GM18858 (cell line): Measurements from ENCODE around the gene PAM.
"Not testable (repeated sequence)": the region's sequence is repeated elsewhere in the genome, so short reads cannot be mapped to it uniquely, and the experiment has no call there.

ENCODE experiments used
- ATAC-seq: cut with Tn5 transposase; IDR thresholded peaks from one replicate; pipeline ENCODE4 v1.9.1; 2021; ENCODE audit not compliant: unreplicated experiment

PAM gene

DNA sequence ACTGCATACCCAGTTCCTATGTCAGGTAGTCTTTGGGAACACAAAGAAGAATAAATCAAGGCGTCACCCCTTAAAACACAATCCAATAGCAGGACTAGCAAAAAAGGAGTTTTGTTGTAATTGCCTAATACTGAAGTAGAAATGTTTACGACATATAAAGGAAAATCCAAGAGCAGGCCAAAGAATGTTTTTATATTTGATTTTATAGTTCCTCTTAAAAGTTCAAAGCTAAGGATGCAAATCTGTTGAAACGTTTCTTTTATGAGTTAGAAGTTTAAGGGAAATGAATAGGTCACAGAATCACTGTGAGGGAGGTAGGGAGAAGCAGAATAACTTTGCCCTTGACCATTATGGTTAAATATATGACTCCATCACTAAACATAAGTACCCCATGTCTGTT, 136.1 kb downstream of the PAM start:
- ATAC-seq = no peak

DNA sequence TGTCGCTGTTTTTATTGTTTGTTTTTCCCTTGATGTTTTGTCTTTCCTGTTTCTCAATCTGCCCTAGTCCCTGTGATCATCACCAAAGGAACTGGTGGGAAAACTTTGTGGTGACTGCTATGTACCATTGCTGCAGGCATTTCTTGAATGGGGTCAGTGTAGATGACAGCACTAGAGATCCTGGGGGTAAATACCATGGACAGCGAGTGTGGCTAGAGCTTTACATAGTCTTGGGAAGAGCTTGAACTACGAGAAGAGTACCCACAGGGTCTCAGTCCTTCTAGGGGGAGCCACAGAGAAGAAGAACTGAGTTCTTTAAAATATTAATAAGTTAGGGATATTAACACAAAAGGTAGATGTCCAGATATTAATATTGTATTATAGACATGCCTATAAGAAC, 138.8 kb downstream of the PAM start:
- ATAC-seq = no peak

DNA sequence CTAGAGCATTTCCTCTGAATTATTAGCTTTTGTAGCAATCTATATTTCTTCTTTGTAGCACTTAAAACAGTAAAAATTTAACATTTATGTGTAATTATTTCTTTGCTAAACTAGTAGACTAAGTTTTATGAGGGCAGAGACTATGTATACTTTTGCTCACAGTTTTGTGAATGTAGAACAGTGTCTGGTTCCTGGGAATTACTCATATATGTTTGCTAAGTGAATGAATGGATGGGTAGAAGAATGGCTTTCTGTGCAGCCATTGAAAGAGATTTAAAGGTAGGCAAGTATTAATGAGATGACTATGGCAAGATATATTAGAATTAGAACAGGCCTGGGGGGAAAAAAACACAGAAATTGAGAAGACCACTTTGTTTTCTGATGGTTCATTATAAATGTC, 140.1 kb downstream of the PAM start:
- ATAC-seq = no peak

- ATAC-seq = no peak
These were observed 140.9 kb downstream of the PAM start for GRCh38 chr5:102895976-102896375.

GRCh38 chr5:102901424-102902134, 146.5 kb downstream of the PAM start:
- no peak for ATAC-seq

DNA sequence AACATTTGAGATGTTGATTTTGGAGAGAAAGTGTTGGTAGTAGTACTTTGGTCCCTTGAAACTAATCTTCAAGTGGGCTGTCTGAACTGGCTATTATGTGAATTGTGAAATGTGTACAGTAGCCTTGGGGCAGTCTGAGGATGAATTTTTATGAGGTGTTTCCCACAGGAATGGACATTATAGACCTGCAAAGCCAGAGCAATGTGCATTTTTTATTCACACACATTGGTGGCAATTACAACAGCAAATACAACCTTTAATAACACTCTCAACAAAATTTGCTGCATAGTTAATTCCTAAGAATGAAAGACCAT, 147.0 kb downstream of the PAM start:
- no peak for ATAC-seq

DNA sequence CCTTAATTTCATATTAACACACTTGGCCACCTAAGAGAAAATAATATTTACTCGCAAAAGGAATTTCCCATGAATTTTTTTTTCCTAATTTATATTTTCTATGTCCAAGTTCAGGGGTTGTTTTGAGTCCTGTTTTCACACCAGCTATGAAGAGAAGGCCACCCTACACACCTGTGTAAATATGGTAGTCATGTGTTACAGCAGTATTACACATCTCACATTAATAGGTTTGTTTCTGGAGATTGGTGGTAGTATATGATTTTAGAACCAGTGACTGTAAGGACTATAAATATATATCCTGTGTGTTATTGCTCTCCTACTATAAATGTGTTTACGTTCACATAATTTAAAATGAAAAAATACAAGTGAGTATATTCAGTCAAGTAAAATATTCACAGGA, 147.5 kb downstream of the PAM start:
- no peak for ATAC-seq

DNA sequence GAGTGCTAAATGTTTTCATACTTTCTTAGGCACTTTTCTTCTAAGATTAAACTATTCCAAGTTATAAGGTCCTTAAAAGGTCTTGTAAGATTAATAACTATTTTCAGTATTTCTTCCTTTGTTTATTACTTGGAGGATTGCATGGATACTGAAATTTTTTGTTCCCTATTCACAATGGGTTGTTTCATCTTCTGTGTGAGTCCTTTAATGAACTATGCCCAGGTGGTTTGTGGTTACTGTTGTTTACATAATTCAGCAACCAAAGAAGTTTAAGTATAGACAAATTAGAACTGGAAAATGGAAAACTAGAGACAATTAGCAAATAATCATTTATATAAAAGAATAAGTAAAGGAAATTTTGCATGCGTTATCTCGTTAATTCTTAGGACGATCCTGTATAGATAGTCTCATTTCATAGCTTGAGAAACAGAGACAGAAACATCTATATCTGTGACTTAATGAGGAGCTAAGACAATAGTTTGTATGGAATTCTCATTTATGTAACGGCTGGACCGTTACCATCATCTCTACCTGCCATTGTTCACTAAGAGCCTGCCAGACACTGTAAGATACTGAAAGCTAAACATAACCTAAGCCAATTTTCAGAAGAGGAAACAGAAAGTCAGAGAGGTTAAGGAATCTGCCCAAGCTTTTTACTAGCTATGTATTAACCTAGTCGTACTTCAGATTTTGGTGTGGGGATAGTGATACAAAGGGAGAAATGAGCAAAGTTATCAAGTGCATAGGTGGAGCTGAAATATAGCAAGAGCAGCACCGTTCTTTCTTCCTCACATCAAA, 148.2 kb downstream of the PAM start:
- ATAC-seq = no peak

- no peak for ATAC-seq
These were observed 150.0 kb downstream of the PAM start for GRCh38 chr5:102905056-102905455.

DNA sequence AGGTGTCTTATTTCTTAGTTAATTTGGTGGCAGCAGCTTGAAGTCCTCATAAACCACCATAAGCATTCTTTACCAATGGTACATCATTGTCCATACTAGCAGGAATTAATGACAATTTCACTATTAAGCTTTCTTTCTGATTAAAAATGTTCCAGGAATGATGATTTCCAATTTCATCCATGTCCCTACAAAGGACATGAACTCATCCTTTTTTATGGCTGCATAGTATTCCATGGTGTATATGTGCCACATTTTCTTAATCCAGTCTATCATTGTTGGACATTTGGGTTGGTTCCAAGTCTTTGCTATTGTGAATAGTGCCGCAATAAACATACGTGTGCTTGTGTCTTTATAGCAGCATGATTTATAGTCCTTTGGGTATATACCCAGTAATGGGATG, 152.0 kb downstream of the PAM start:
- ATAC-seq = not testable (repeated sequence)

DNA sequence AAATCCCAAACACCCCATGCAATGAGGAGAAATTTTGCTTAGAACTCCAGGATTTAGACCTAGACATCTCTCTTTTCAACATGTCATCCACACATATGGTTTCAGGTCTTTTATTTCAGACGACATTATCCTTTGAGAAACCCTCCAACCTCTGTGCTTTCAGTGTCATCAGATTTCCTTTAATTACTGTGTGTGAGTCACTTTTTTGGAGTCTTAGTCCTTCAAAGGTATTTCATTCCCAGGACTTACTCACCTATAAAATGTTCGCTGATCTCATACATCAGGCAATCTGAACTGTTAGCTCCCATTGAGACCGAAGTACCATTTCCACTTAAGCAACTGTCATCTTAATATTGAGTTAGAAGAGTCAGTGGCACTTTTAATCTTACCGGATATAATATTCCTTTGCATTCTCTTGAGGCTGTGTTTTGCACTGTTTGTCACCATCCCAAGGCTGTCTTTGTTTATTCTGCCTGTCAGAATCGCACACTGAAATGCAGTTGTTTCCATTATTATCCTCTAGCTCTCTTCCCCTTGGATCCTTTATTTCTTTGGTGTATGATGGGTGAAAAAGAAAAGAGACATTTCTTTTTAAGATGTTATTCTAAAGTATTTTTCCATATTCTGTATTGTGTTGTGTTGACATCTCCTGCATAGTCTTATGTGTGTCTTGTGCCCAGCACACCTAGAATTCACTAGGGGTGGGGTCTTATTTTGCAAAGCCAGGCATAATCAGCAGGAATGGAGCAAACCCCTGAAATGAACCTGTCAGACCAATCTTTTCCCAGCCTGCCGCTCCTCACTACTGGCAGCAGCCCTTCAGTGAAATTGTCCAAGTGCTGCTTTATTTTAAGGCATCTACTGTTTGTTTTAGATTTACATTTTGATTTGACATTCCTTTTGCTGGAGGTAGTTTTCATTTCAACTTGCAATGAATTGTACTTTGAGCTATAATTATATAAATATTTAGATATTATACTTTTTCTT, 155.4 kb downstream of the PAM start:
- no peak for ATAC-seq

GRCh38 chr5:102911973-102912372, 156.9 kb downstream of the PAM start:
- no peak for ATAC-seq

DNA sequence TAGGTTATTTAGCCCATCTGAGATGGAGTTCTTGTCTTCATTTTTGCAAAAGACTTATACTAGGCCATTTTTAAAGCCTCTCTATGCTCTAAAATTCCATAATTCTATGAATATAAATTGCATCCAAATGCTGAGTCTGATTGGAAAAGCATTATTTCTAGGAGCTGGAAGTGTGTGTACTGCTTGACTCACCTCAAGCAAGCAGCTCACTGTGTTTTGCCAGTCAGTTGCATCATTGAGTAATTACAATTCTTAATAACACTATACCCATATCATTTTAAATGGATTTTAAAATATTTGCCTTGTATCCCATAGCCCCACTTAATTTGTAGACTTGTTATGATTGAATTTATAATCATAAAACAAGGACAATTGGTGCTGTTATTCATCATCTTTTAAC, 161.0 kb downstream of the PAM start:
- no peak for ATAC-seq

- ATAC-seq = no peak
These were observed 164.0 kb downstream of the PAM start for GRCh38 chr5:102918986-102919610.

- ATAC-seq = no peak
These were observed 165.7 kb downstream of the PAM start for GRCh38 chr5:102920762-102921161.

- no peak for ATAC-seq
These were observed 166.4 kb downstream of the PAM start for GRCh38 chr5:102921341-102922044.

- ATAC-seq = no peak
These were observed 167.1 kb downstream of the PAM start for GRCh38 chr5:102922111-102922720.

DNA sequence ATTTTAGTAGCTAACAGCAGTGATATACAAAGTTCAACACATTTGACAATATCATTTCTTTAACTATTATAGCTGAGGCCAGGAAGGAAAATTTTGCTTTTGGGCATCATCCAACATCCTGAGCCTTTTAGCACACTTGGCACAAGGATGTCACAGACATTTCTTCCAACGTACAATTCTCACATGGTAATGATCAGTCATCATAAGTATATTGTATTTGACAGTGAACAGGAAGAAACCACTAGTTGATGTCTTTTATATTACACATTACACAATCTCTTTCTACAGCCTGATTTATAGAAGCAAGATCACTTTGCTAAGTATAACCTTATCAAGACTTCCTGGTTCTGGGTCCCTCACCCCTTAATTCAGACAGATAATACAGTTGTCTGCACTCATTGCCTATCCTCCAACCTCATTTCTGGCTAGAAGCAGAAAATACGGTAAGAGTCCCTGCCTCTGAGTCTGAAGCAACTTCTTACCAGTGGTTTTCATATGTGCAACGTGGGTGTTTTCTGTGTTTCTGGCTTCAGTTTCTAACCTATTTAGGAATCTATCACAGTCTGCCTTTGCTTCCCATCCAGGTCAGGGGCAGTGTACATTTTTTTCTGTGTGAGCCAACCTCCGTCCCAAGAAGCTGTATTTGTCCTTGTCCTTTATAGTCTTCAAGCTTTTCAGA, 167.8 kb downstream of the PAM start:
- no peak for ATAC-seq

GRCh38 chr5:102924963-102925362, 169.9 kb downstream of the PAM start:
- ATAC-seq = no peak

- ATAC-seq = no peak
These were observed 171.9 kb downstream of the PAM start for GRCh38 chr5:102927007-102927406.
